ENCODE results near the gene ZNF524.

Gene ZNF524

DNA sequence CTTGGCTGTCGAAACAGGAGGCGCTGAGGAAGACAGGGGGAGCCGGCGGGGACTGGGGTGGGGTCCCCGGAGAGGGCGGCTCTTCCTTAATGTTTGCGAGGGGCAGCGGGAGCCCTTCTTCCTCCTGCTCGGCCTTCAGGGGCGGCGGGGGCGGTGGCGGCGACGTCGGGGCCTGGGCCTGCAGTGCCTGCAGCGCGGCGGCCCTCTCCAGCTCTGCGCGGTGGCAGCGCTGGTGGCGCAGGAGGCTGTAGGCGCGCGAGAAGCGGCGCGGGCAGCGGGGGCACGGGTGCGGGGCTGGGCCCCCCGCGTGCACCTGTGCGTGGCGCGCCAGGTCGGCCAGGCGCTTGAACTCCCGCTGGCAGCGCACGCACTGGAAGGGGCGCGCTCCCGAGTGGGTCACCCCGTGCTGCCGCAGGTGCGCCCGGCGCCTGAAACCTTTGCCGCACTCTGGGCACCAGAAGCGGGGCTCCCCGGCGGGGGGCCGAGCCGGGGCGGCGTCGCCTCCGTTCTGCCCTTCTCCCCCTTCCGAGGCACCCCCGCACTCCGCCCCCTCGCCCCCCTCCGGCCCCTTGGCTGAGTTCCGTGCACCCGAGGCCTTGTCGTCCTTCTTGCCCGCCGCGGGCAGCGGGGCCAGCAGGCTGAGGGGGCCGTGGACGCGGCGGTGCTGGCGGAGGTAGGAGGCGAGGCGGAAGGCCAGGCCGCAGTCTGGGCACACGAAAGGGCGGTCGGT lies 21.9 kb upstream of the ZNF524 start:
- H3K4me3 ChIP-seq (ENCODE audit: low read depth, low read length), result no peak overlapping the region
- DNase-seq (ENCODE audit: low read depth, low spot score), result no peak
- TF ChIP-seq, protein P1, sequence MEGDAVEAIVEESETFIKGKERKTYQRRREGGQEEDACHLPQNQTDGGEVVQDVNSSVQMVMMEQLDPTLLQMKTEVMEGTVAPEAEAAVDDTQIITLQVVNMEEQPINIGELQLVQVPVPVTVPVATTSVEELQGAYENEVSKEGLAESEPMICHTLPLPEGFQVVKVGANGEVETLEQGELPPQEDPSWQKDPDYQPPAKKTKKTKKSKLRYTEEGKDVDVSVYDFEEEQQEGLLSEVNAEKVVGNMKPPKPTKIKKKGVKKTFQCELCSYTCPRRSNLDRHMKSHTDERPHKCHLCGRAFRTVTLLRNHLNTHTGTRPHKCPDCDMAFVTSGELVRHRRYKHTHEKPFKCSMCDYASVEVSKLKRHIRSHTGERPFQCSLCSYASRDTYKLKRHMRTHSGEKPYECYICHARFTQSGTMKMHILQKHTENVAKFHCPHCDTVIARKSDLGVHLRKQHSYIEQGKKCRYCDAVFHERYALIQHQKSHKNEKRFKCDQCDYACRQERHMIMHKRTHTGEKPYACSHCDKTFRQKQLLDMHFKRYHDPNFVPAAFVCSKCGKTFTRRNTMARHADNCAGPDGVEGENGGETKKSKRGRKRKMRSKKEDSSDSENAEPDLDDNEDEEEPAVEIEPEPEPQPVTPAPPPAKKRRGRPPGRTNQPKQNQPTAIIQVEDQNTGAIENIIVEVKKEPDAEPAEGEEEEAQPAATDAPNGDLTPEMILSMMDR (IDR thresholded peaks at IDR 0.05; ENCODE audit: low read depth, low read length), result no peak
- in situ Hi-C loops (cut with HindIII; ENCODE audit: low sequenced_read_pairs), result no loop called here

DNA sequence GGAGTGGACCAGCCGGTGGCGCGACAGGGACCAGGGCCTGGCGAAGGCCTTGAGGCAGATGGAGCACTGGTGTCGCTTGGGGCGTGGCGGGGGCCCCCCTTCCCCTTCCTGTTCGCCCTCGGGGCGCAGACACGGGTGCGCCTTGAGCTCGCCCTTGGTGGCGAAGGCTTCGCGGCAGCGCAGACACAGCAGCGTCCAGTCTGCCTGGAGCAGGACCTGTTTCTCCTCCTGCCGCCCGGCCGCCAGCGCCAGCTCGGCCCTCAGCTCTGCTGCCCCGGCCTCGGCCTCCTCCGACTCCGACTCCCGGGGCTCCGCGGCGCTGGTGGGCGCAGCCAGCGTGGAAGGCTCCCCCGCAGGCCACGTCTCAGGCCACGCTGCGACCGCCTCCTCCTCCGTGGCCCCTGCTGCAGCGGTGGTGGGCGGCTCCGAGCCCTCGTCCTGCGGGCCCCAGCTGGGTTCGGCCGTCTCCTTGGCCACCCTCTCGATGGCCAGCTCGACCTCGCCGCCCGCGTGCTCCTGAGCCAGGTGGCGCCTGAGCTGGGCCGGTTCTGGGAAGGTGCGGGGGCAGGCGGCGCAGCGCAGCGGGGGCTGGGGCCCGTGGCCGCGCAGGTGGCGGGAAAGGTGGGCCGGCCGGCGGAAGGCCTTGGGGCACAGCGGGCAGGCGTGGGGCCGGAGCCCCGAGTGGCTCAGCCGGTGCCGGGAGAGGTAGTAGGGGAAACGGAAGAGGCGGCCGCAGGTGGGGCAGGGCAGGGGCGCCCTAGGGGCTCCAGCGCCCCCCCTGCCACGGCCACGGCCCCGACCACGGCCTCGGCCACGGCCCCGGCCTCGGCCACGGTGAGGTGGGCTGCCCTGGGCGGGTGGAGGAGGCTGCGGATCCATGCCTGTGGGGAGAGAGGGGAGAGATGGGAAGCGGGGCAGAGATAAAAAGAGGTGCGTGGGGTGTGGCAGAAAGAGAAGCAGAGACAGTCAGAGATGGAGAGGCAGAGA lies 21.0 kb upstream of the ZNF524 start:
- in situ Hi-C loops (cut with HindIII; ENCODE audit: low sequenced_read_pairs), result no loop called here
- H3K4me3 ChIP-seq (ENCODE audit: low read depth, low read length), result peak overlapping the region; percentile 96
- no peak for DNase-seq (ENCODE audit: low read depth, low spot score)
- TF ChIP-seq, protein P1 (IDR thresholded peaks at IDR 0.05; ENCODE audit: low read depth, low read length), result no peak

DNA sequence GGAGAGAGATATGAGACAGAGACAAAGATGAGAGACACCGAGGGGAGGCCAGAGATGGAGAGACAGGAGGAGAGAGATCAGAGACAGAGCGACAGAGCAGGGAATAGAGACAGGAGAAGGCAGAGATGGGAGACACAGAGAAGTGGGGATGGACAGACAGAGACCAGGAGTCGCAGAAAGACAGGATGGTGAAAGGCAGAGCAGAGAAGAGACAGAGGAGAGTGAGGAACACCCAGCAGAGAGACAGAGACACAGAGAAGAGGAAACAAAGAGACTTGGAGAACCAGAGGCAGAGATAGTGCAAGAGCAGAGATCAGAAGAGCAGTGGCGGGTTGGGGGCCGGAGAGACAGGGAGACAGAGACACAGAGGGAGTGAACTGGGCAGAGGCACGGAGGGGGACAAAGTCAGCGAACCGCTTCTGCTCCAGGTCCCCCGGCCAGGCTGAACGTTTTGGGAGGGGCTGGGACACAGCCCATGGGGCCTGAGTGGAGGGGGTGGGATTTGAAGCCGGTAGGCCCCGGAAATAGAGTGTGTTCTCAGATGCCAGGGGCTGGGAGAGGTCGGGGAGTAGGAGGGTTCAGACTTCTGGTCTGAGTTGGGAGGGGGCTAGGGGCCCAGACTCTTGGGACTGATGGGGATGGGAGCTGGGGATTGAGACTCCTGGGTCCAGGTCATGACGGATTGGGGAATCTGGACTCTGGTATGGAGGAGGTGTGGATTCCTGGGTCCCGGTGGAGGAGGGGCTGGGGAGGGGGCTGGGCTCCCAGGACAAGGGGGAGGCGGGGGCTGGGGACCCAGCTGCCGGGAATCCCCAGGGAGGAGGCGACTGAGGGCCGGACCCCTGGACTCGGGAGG lies 20.1 kb upstream of the ZNF524 start:
- in situ Hi-C loops (cut with HindIII; ENCODE audit: low sequenced_read_pairs), result no loop called here
- DNase-seq (ENCODE audit: low read depth, low spot score), result peak; percentile 47
- TF ChIP-seq, protein P1 (IDR thresholded peaks at IDR 0.05; ENCODE audit: low read depth, low read length), result no peak
- peak overlapping the region; percentile 96 for H3K4me3 ChIP-seq (ENCODE audit: low read depth, low read length)

DNA sequence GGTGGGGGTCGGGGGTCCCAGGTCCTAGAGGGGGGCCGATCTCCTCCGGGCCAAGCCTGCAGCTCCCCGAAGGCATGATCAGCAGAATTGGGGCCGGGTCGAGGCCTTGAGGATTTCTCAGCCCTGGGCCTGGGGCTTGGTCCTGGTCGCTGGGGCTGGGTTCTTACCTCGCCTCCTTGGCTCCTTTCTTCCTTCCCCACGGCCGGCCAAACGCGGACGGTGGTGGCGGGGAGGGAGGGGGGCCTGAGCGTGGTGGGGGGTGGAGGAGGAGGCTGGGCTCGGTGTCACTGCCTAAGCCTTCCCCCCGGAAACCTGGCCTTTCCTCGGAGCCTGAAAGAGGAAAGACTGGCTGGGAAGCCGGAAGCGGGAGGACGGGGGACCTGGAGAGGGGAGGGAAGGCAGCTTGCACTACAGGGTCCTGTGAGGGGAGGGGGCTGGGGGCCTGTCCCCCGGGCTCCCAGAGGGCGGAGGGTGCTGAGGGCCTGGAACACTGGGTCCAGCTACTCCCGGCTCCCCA lies 19.4 kb upstream of the ZNF524 start, which contains the start of gene ZNF579:
ZNF579 (minus strand) TSS at position 221 of the 517 bp plus-strand sequence. CDS start 1,209 bp downstream, outside the sequence.
- DNase-seq (ENCODE audit: low read depth, low spot score), result peak; percentile 90
- in situ Hi-C loops (cut with HindIII; ENCODE audit: low sequenced_read_pairs), result no loop called here
- TF ChIP-seq, protein P1 (IDR thresholded peaks at IDR 0.05; ENCODE audit: low read depth, low read length), result no peak
- H3K4me3 ChIP-seq (ENCODE audit: low read depth, low read length), result peak within 1 kb of the TSS; percentile 96

DNA sequence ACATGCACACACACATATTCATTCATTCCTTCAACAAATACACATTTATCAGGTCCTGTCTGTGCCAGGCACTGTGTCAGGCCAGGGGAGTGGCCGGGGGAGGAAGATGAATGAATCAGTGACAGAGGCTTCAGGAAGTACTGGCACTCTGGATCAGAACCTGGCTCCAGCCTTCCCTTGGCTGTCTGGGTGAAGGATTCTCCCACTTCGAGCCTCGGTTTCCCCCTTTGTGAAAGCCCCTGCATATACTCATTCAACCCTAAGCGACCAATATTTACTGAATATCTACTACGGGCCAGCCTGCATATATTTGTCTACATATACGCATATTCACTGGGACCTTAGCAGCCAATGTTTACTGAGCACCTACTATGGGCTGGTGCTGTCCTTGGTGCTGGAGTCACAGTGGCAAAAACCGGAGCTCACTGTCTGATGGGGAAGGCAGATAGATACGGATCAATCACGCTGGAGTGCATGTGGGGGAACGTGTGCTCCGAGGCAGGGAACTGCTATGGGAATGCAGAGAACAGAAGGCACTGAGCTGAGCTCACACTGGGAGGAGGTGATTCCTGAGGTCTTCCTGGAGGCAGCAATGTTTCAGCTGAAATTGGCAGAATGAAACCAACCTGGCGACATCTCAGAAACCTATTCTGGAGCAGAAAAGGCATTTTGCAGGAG lies 18.8 kb upstream of the ZNF524 start:
- in situ Hi-C loops (cut with HindIII; ENCODE audit: low sequenced_read_pairs), result no loop called here
- peak overlapping the region; percentile 96 for H3K4me3 ChIP-seq (ENCODE audit: low read depth, low read length)
- DNase-seq (ENCODE audit: low read depth, low spot score), result no peak
- TF ChIP-seq, protein P1 (IDR thresholded peaks at IDR 0.05; ENCODE audit: low read depth, low read length), result no peak
